OCI-LY1 (cell line): ENCODE results near the gene SNTB2.

Experiments used
- H2AFZ ChIP-seq: fragments of 200-600 bp; sonication (generic), shearing (Covaris generic); 2 replicates; pipeline ENCODE4 v1.6.0; 2014; ENCODE audit warnings: antibody characterized with exemption, mild to moderate bottlenecking, low read length
- H3F3A ChIP-seq: fragments of 200-600 bp; sonication (generic), shearing (Covaris generic); 2 replicates; pipeline ENCODE4 v1.6.0; 2014; ENCODE audit warnings: mild to moderate bottlenecking, antibody characterized with exemption, low read length, moderate library complexity; ENCODE audit not compliant: insufficient read depth
- H3K27ac ChIP-seq: fragments of 200-600 bp; sonication (generic); 2 replicates; pipeline ENCODE4 v1.5.1; 2014; ENCODE audit warnings: low read length, mixed run types, mild to moderate bottlenecking, low read depth; ENCODE audit not compliant: poor library complexity, severe bottlenecking
- H3K27me3 ChIP-seq: fragments of 200-600 bp; sonication (generic); 2 replicates; pipeline ENCODE4 v1.6.0; 2014; ENCODE audit warnings: antibody characterized with exemption, mild to moderate bottlenecking, low read length, moderate library complexity; ENCODE audit not compliant: insufficient read depth
- H3K36me3 ChIP-seq: fragments of 200-600 bp; sonication (generic); 2 replicates; pipeline ENCODE4 v1.6.1; 2014; ENCODE audit warnings: mild to moderate bottlenecking, antibody characterized with exemption, low read length, moderate library complexity, mixed read lengths; ENCODE audit not compliant: insufficient read depth
- H3K4me1 ChIP-seq: fragments of 200-600 bp; sonication (generic); 2 replicates; pipeline ENCODE4 v1.5.1; 2014; ENCODE audit warnings: mild to moderate bottlenecking, low read length, moderate library complexity; ENCODE audit not compliant: insufficient read depth, severe bottlenecking
- H3K4me2 ChIP-seq: fragments of 200-600 bp; sonication (generic), shearing (Covaris generic); 2 replicates; pipeline ENCODE4 v1.6.1; 2014; ENCODE audit warnings: low read length
- H3K4me3 ChIP-seq: fragments of 200-600 bp; sonication (generic); 2 replicates; pipeline ENCODE4 v1.5.1; 2014; ENCODE audit warnings: low read length, low read depth, mild to moderate bottlenecking, mixed read lengths; ENCODE audit not compliant: poor library complexity, severe bottlenecking
- H3K79me2 ChIP-seq: fragments of 200-600 bp; shearing (Covaris generic); 2 replicates; pipeline ENCODE4 v1.6.1; 2016; ENCODE audit warnings: mixed run types, low read length, mixed read lengths; ENCODE audit not compliant: insufficient read depth
- H3K9ac ChIP-seq: fragments of 200-600 bp; sonication (generic), shearing (Covaris generic); 2 replicates; pipeline ENCODE4 v1.6.1; 2014; ENCODE audit warnings: mild to moderate bottlenecking, low read length, mixed read lengths
- H3K9me2 ChIP-seq: fragments of 200-600 bp; sonication (generic), shearing (Covaris generic); 2 replicates; pipeline ENCODE4 v1.6.1; 2014; ENCODE audit warnings: low read depth, mild to moderate bottlenecking, low read length, mixed read lengths
- H3K9me3 ChIP-seq: fragments of 200-600 bp; shearing (Covaris generic); 2 replicates; pipeline ENCODE4 v1.6.1; 2014; ENCODE audit warnings: low read length, mixed read lengths
- H4K20me1 ChIP-seq: fragments of 200-600 bp; sonication (generic), shearing (Covaris generic); 2 replicates; pipeline ENCODE4 v1.6.0; 2016; ENCODE audit warnings: mild to moderate bottlenecking, low read length; ENCODE audit not compliant: insufficient read depth
- CTCF ChIP-seq: fragments of 200-600 bp; sonication (generic), shearing (Covaris generic); IDR thresholded peaks from 2 replicates; pipeline ENCODE4 v1.5.1; 2017; ENCODE audit warnings: mild to moderate bottlenecking, antibody characterized with exemption, low read length, moderate library complexity, mixed read lengths
- EZH2 ChIP-seq: fragments of 200-600 bp; sonication (generic), shearing (Covaris generic); IDR thresholded peaks from 2 replicates; pipeline ENCODE4 v1.8.0; 2017; ENCODE audit warnings: borderline replicate concordance, mixed run types, mild to moderate bottlenecking, antibody characterized with exemption, low read length, moderate library complexity, mixed read lengths

SNTB2 gene

GRCh38 chr16:69243479-69243878 lies 56.5 kb downstream of the SNTB2 start:
- H3K27me3 ChIP-seq = no peaks in the 10 kb centered on the region
- H2AFZ ChIP-seq = no peak overlapping the region
- H3K9me2 ChIP-seq = no peaks in the 10 kb centered on the region
- TF ChIP-seq CTCF = no peak
- no peak for TF ChIP-seq EZH2
- no peak overlapping the region for H3K27ac ChIP-seq
- no peaks in the 10 kb centered on the region for H3K4me1 ChIP-seq
- no peaks in the 10 kb centered on the region for H3F3A ChIP-seq
- no peaks in the 10 kb centered on the region for H4K20me1 ChIP-seq
- H3K4me3 ChIP-seq = no peak overlapping the region
- no peaks in the 10 kb centered on the region for H3K79me2 ChIP-seq
- H3K9ac ChIP-seq = no peak overlapping the region
- H3K36me3 ChIP-seq = peaks cover 27% of the 10 kb centered on the region
- no peak overlapping the region for H3K4me2 ChIP-seq
- no peaks in the 10 kb centered on the region for H3K9me3 ChIP-seq

GRCh38 chr16:69244336-69244735 lies 57.4 kb downstream of the SNTB2 start:
- H3K27ac ChIP-seq = no peak overlapping the region
- H2AFZ ChIP-seq = no peak overlapping the region
- H3K4me1 ChIP-seq = no peaks in the 10 kb centered on the region
- H3F3A ChIP-seq = no peaks in the 10 kb centered on the region
- H3K9me3 ChIP-seq = no peaks in the 10 kb centered on the region
- TF ChIP-seq EZH2 (no peak), CTCF (no peak)
- H3K9me2 ChIP-seq = no peaks in the 10 kb centered on the region
- H3K4me3 ChIP-seq = no peak overlapping the region
- H3K4me2 ChIP-seq = no peak overlapping the region
- H4K20me1 ChIP-seq = no peaks in the 10 kb centered on the region
- H3K79me2 ChIP-seq = no peaks in the 10 kb centered on the region
- peaks cover 28% of the 10 kb centered on the region for H3K36me3 ChIP-seq
- H3K9ac ChIP-seq = no peak overlapping the region
- no peaks in the 10 kb centered on the region for H3K27me3 ChIP-seq

GRCh38 chr16:69250081-69250480 lies 63.1 kb downstream of the SNTB2 start:
- no peak overlapping the region for H3K27ac ChIP-seq
- H3K9me3 ChIP-seq = no peaks in the 10 kb centered on the region
- H3K4me1 ChIP-seq = no peaks in the 10 kb centered on the region
- H3K4me2 ChIP-seq = no peak overlapping the region
- H3F3A ChIP-seq = no peaks in the 10 kb centered on the region
- H3K36me3 ChIP-seq = peaks cover 48% of the 10 kb centered on the region
- no peaks in the 10 kb centered on the region for H4K20me1 ChIP-seq
- no peak overlapping the region for H3K9ac ChIP-seq
- H3K27me3 ChIP-seq = no peaks in the 10 kb centered on the region
- H2AFZ ChIP-seq = no peak overlapping the region
- H3K9me2 ChIP-seq = no peaks in the 10 kb centered on the region
- TF ChIP-seq EZH2 (no peak), CTCF (no peak)
- H3K79me2 ChIP-seq = no peaks in the 10 kb centered on the region
- no peak overlapping the region for H3K4me3 ChIP-seq
